BJ (cell line): ENCODE results near the gene TEAD4. TPM values are rescaled to one million over a fixed set of nuclear protein-coding genes. Genes with fewer than 3 reads are reported as not detected.

Experiments
- CTCF ChIA-PET: fragments of 350-600 bp; formaldehyde crosslinking; extraction: SDS; loops from one replicate; lab custom pipeline; 2021; ENCODE audit warnings: antibody characterized with exemption, inconsistent platforms; lab: Yijun Ruan, JAX
- POLR2A ChIA-PET: fragments of 300-600 bp; sonication (Branson Sonifier 250); formaldehyde crosslinking; extraction: SDS; loops from one replicate; lab custom pipeline; 2021; ENCODE audit warnings: antibody characterized with exemption; lab: Charles Lee
- DNase-seq: peaks from one replicate; pipeline ENCODE4 v3.0.0-alpha.2; 2011; ENCODE audit warnings: low read depth
- H3K27me3 ChIP-seq: 2 replicates; pipeline ENCODE4 v1.6.0; 2011; ENCODE audit warnings: low read length; ENCODE audit not compliant: control insufficient read depth, insufficient read depth
- H3K36me3 ChIP-seq: 2 replicates; pipeline ENCODE4 v1.5.1; 2011; ENCODE audit warnings: low read length; ENCODE audit not compliant: control insufficient read depth, insufficient read depth
- H3K4me3 ChIP-seq: 2 replicates; pipeline ENCODE4 v1.5.1; 2011; ENCODE audit warnings: low read depth, mild to moderate bottlenecking, control low read depth, low read length
- CTCF ChIP-seq: IDR thresholded peaks from 2 replicates; pipeline ENCODE4 v1.5.1; 2011; ENCODE audit warnings: low read depth, mild to moderate bottlenecking, control low read depth, inconsistent platforms, low read length, moderate library complexity; ENCODE audit not compliant: insufficient read depth
- polyA plus RNA-seq: library from polyadenylated mRNA; depleted of rRNA; stranded (reverse); fragments of >200 nt; gene quantifications from 2 replicates; pipeline ENCODE4 v1.2.3, GENCODE V29; 2011

TEAD4 gene
- polyA plus RNA-seq, 1 experiment = 30.2 TPM

DNA sequence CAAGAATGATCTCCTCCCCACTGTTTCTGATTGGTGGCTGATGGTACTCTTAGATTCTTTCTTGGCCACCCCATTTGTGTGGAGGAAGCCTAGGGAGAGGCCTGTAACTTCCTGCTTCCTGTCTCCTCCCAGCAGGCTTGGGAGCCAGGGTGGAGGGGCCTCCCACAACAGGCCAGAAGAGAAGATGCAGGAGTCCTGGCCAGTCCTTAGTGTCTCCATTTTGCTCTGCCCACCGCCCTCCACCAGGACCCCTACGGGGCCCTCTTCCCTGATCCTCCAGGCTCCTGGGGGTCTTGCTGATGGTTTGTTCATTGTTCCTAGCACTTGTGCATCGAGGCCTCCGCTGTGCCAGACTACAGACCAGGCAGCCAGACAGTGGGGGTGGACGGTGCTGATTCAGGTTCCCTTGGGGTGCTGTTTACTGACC is 124.7 kb downstream of the TEAD4 start:
- ChIA-PET CTCF (no interaction called here), POLR2A (no interaction called here)
- no peak for DNase-seq

DNA sequence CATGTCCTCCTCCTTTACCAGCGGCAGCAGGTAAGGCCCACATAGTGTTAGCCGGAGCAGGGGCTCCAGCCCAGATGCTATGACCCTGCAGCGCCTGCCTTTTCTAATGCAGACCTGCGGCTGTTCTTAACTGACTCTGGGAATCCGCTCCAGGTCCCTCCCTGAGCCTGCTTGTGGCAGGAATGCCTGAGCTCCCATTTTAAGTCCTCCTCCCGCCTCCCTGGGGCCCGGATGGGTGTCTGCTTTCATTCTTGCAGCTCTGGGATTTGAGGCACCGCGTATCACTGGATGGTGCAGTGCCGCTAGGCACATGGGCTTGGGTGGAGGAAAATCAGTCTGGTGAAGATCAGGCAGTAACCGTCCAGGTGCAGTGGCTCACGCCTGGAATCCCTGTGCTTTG is 125.5 kb downstream of the TEAD4 start:
- ChIA-PET POLR2A (no interaction called here), CTCF (no interaction called here)
- DNase-seq = no peak
- Histone ChIP-seq H3K4me3 (no peak overlapping the region), H3K36me3 (peaks cover 1% of the 10 kb centered on the region; the same call in 1 of the 2 replicates), H3K27me3 (no peaks in the 10 kb centered on the region)
- no peak for TF ChIP-seq CTCF

More for the DNA sequence above, 124.7 kb downstream of the TEAD4 start:
- TF ChIP-seq CTCF = no peak
- H3K27me3 ChIP-seq = no peaks in the 10 kb centered on the region
- peaks cover 1% of the 10 kb centered on the region; the same call in 1 of the 2 replicates for H3K36me3 ChIP-seq
- no peak overlapping the region for H3K4me3 ChIP-seq

DNA sequence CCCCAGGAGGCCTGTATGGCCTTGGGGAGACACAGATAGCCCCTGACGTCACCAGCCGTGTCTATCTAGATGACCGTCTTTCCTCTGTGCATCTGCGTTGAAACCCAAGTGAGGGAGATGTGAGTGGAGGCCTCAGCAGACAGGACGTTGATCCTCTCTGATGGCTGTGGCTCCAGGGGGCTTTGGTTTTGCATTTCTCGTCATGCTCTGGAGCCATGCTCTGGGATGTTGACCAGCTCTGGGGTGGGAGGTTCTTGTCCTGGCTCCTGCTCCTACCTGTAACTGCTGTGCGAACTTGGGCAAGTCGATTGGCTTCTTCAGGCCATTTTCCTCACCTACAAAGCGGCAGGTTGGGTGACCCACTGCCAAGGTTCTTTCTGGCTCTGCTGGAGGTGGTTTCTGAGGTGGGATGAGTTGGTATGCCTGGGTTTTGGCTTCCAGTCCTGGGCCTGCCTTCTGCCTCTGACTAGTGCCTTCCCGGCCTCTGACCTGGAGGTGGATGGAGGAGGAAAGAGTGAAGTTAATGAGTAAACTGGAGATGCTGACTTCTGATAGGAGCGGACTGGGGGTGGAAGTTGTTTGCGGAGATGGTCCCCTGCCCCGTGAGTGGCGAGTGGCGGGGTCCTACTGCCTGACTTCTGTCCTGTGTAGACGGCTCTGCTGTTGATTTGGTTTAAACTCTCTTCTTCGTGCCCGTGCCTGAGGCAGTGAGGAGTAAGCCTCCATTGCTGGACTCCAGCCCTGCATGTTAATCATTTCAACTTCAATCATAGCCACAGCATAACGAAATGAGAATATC is 126.3 kb downstream of the TEAD4 start:
- H3K36me3 ChIP-seq = peaks cover 1% of the 10 kb centered on the region; the same call in 1 of the 2 replicates
- ChIA-PET CTCF (no interaction called here), POLR2A (no interaction called here)
- no peaks in the 10 kb centered on the region for H3K27me3 ChIP-seq
- no peak overlapping the region for H3K4me3 ChIP-seq
- DNase-seq = no peak
- no peak for TF ChIP-seq CTCF

DNA sequence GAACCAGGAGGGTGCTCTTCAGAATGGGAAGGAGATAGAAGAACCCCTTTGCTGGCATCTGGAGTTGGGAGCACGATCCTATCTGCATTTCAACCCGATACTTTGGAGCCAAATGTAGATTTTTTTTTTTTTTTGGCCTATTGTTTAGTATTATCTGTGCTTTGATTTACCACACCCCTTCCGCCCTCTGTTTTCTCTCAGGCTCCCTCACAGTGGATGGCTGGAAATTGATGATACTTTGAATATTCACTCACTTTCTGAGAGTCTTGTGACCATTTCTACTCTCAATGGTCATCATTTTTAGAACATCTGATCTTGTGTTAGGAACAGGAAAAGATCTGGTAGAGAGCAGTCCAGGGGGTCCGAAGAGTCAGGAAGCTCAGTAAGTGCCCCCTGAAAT is 127.0 kb downstream of the TEAD4 start:
- DNase-seq = no peak
- CTCF ChIA-PET = interaction anchor here (0.5 kb wide), 1 partner anchor 10 kb away, joined by 3 read pairs; no protein-coding TSS in a partner anchor
- TF ChIP-seq CTCF = no peak
- POLR2A ChIA-PET = no interaction called here
- H3K36me3 ChIP-seq = peaks cover 1% of the 10 kb centered on the region; the same call in 1 of the 2 replicates
- H3K4me3 ChIP-seq = no peak overlapping the region
- no peaks in the 10 kb centered on the region for H3K27me3 ChIP-seq

DNA sequence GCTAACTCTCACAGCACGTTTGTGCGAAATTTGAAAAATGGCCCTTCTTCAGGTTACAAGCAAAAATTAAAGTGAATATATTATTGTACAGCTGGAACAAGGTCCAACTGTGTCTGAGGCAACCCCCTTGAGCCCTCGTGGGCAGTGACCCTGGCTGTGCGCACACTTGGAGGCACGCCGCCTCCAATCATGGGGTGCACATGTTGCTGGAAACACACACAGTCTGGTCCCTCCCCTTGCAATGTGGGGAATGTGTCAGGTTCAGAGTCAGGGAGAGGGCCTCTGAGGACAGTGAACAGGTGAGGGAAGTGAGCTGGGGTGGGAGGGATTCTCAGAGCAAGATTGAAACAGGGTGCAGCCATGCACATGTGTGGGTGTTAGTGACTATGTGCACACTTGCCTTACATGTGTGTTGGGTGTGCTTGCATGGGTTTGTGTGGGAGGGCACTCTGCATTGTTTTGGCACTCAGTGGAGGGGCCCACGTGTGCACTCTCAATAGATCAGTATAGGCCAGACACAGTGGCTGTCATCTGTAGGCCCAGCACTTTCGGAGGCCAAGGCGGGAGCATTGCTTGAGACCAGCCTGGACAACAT is 127.6 kb downstream of the TEAD4 start:
- Histone ChIP-seq H3K4me3 (no peak overlapping the region), H3K36me3 (peaks cover 3% of the 10 kb centered on the region; the same call in 1 of the 2 replicates), H3K27me3 (no peaks in the 10 kb centered on the region)
- POLR2A ChIA-PET = no interaction called here
- no peak for TF ChIP-seq CTCF
- CTCF ChIA-PET = interaction anchor here (0.5 kb wide), 1 partner anchor 10 kb away, joined by 3 read pairs; no protein-coding TSS in a partner anchor
- DNase-seq = no peak
